K562 (cell line): ENCODE measurements around the gene BMAL1. TPM values are rescaled to one million over a fixed set of nuclear protein-coding genes. Genes with fewer than 3 reads are reported as not detected.

ENCODE experiments used
- ATAC-seq: fragments of 200-7000 bp; cut with Tn5 transposase; 3 replicates; pipeline ENCODE4 v1.9.1; 2020; ENCODE audit warnings: moderate library complexity
- BruUV-seq: library from RNA; stranded (reverse); fragments of 400-500 nt; replicated peaks from 2 replicates; lab custom pipeline; 2021; lab: Mats Ljungman, UMichigan
- CTCF ChIA-PET: fragments of 300-600 bp; formaldehyde crosslinking; extraction: SDS; loops from one replicate; lab custom pipeline; 2021; ENCODE audit warnings: low intra/inter-chr PET ratio; lab: Yijun Ruan, JAX
- POLR2A ChIA-PET: fragments of 300-600, 350-650 bp; sonication (Branson Sonifier 250); formaldehyde crosslinking; extraction: SDS; loops from one replicate; lab custom pipeline; 2021; ENCODE audit warnings: antibody characterized with exemption, inconsistent platforms; lab: Yijun Ruan, JAX
- DNase-seq, 4 experiments: peaks; one replicate each; pipeline versions ENCODE4 v3.0.0 to v3.0.0-alpha.2; 2011 to 2018; ENCODE audit warnings: low spot score in 3 of 4, mixed read lengths in 3 of 4; ENCODE audit errors: extremely low read depth in 1 of 4
- FAIRE-seq: peaks from 2 replicates; lab custom pipeline; 2011; peaks lifted over from hg19 to GRCh38; lab: Jason Lieb, UNC
- H2AFZ ChIP-seq: 2 replicates; pipeline ENCODE4 v1.6.0; 2011; ENCODE audit warnings: low read depth, low read length, control low read depth, inconsistent platforms
- H3K27ac ChIP-seq: fragments of 200-600 bp; 3 replicates; pipeline ENCODE4 v1.8.0; 2011; ENCODE audit warnings: low read depth, mild to moderate bottlenecking, control low read depth, inconsistent platforms, low read length, moderate library complexity, mixed read lengths; ENCODE audit errors: extremely low read depth
- H3K27me3 ChIP-seq, 2 experiments: fragments of 300-600 bp in 1 of 2; 2 replicates in 1 of 2; 3 replicates in 1 of 2; pipeline versions ENCODE4 v1.6.0 to v1.8.0; 2011; ENCODE audit warnings: inconsistent platforms in 2 of 2, low read length in 2 of 2, mild to moderate bottlenecking in 1 of 2, mixed read lengths in 1 of 2, moderate library complexity in 1 of 2; ENCODE audit not compliant: control insufficient read depth in 2 of 2, insufficient read depth in 2 of 2
- H3K36me3 ChIP-seq: fragments of 300-600 bp; 3 replicates; pipeline ENCODE4 v1.8.0; 2011; ENCODE audit warnings: mild to moderate bottlenecking, low read length, inconsistent platforms; ENCODE audit not compliant: control insufficient read depth, insufficient read depth
- H3K4me1 ChIP-seq, 2 experiments: fragments of 200-600 bp in 1 of 2; replicated peaks in 1 of 2; 2 replicates in 1 of 2; 3 replicates in 1 of 2; pipeline versions ENCODE4 v1.5.1 to v1.8.0; 2011; ENCODE audit warnings: inconsistent platforms in 2 of 2, low read length in 2 of 2, mild to moderate bottlenecking in 1 of 2, mixed read lengths in 1 of 2, moderate library complexity in 1 of 2; ENCODE audit not compliant: control insufficient read depth in 2 of 2, insufficient read depth in 2 of 2
- H3K4me2 ChIP-seq: 2 replicates; pipeline ENCODE4 v1.6.1; 2011; ENCODE audit warnings: low read length, control low read depth, inconsistent platforms, mixed read lengths; ENCODE audit not compliant: insufficient read depth
- H3K4me3 ChIP-seq: fragments of 200-600 bp; sonication (generic), shearing (Covaris generic); 2 replicates; pipeline ENCODE4 v1.5.1; 2016; ENCODE audit warnings: control low read depth, inconsistent platforms
- H3K79me2 ChIP-seq: fragments of 200-600 bp; 3 replicates; pipeline ENCODE4 v1.8.0; 2011; ENCODE audit warnings: low read length, inconsistent platforms; ENCODE audit not compliant: control insufficient read depth, insufficient read depth
- H3K9ac ChIP-seq, 2 experiments: 2 replicates each; pipeline versions ENCODE4 v1.6.0 to v1.6.1; 2011; ENCODE audit warnings: low read depth in 2 of 2, low read length in 2 of 2, control low read depth in 1 of 2, inconsistent platforms in 1 of 2, mild to moderate bottlenecking in 1 of 2, mixed read lengths in 1 of 2; ENCODE audit not compliant: insufficient read depth in 1 of 2
- H3K9me1 ChIP-seq: one replicate; pipeline ENCODE4 v1.6.0; 2011; ENCODE audit warnings: inconsistent platforms, mild to moderate bottlenecking, low read length, moderate library complexity; ENCODE audit not compliant: control insufficient read depth, insufficient read depth
- H3K9me3 ChIP-seq: replicated peaks from 2 replicates; pipeline ENCODE4 v1.5.1; 2011; ENCODE audit warnings: low read depth, low read length, inconsistent platforms; ENCODE audit not compliant: control insufficient read depth, insufficient read depth
- H4K20me1 ChIP-seq: replicated peaks from 2 replicates; pipeline ENCODE4 v1.6.1; 2011; ENCODE audit warnings: low read length, inconsistent platforms, mixed read lengths; ENCODE audit not compliant: control insufficient read depth, insufficient read depth
- ATF4 ChIP-seq: fragments of 450-650 bp; formaldehyde crosslinking; IDR thresholded peaks from 2 replicates; pipeline ENCODE4 v1.4.0; 2022; ENCODE audit warnings: mild to moderate bottlenecking, moderate library complexity
- FOXJ3 ChIP-seq: sonication (generic); formaldehyde crosslinking; IDR thresholded peaks from 2 replicates; pipeline ENCODE4 v1.4.0; 2020; ENCODE audit warnings: mild to moderate bottlenecking, missing genetic modification reagents
- HDAC1 ChIP-seq, 2 experiments: fragments of 450-650 bp; IDR thresholded peaks; 2 replicates each; pipeline ENCODE4 v1.6.1; 2016 to 2017; ENCODE audit warnings: inconsistent platforms in 1 of 2, mild to moderate bottlenecking in 1 of 2, moderate library complexity in 1 of 2
- HIVEP1 ChIP-seq: fragments of 250-450 bp; sonication (Bioruptor Pico); IDR thresholded peaks from 2 replicates; pipeline ENCODE4 v1.4.0; 2020; ENCODE audit warnings: mild to moderate bottlenecking
- NBN ChIP-seq: fragments of 450-650 bp; IDR thresholded peaks from 2 replicates; pipeline ENCODE4 v1.6.1; 2016; ENCODE audit warnings: low read depth, mild to moderate bottlenecking
- PTRF ChIP-seq: fragments of 450-650 bp; IDR thresholded peaks from 2 replicates; pipeline ENCODE4 v1.6.1; 2016; ENCODE audit warnings: mild to moderate bottlenecking, missing genetic modification characterization, missing compliant biosample characterization
- RFX7 ChIP-seq: fragments of 250-450 bp; sonication (Bioruptor Pico); IDR thresholded peaks from 2 replicates; pipeline ENCODE4 v1.5.1; 2021; ENCODE audit warnings: mild to moderate bottlenecking
- WGBS: fragments of 100-300 bp; shearing (Covaris generic); methylation state at CpG from one replicate; pipeline ENCODE4 v1.1.6; 2016; ENCODE audit warnings: low coverage, mixed read lengths; ENCODE audit not compliant: insufficient coverage; ENCODE audit errors: missing lambda C conversion rate; 5-methylcytosine and 5-hydroxymethylcytosine counted together
- in situ Hi-C: fragments of 300-500 bp; cut with MboI; formaldehyde crosslinking; loops from 4 replicates; pipeline ENCODE4 v1.15.0; 2018; ENCODE audit warnings: inconsistent platforms, mixed read lengths
- intact Hi-C: fragments of 100-400 bp; cut with micrococcal nuclease; formaldehyde crosslinking; loops from 2 replicates; pipeline ENCODE4 v1.14.2; 2022
- polyA plus RNA-seq, 8 experiments: library from polyadenylated mRNA; depleted of rRNA in 4 of 8; stranded (reverse) in 5 of 8; unstranded in 3 of 8; fragments of >200 nt; fragmentation: Nextera tagmentation in 2 of 8; fragmentation: Illumina TruSeq in 1 of 8; extraction: Ambion mirVana in 2 of 8; extraction: Trizol in 1 of 8; gene quantifications; 2 replicates each; pipeline versions ENCODE4 v1.2.1 to v1.2.3, GENCODE V29; 2011 to 2014; ENCODE audit warnings: inconsistent platforms in 1 of 8, missing spikeins in 1 of 8
- total RNA-seq, 7 experiments: library from RNA; depleted of rRNA in 6 of 7; stranded (reverse); fragments of >200 nt in 6 of 7; fragmentation: Illumina TruSeq in 2 of 7; extraction: Trizol in 2 of 7; gene quantifications; 2 replicates each; pipeline versions ENCODE4 v1.2.1 to v1.2.3, GENCODE V29; 2011 to 2021; ENCODE audit warnings: low replicate concordance in 1 of 7
- TF ChIP-seq, protein P1 (sequence below), 2 experiments: fragments of 250-450 bp in 1 of 2; fragments of 450-650 bp in 1 of 2; sonication (Bioruptor Pico) in 1 of 2; IDR thresholded peaks; 2 replicates each; pipeline versions ENCODE4 v1.6.1 to v1.8.0; 2016 to 2021; ENCODE audit warnings: mild to moderate bottlenecking in 2 of 2, moderate library complexity in 2 of 2, missing compliant biosample characterization in 1 of 2, missing genetic modification characterization in 1 of 2
- TF ChIP-seq, protein P2 (sequence below): fragments of 450-650 bp; IDR thresholded peaks from 2 replicates; pipeline ENCODE4 v1.7.0; 2016; ENCODE audit warnings: borderline replicate concordance

Gene BMAL1
- total and polyA plus RNA-seq, 9 of the 15 experiments (the other 6 are each of a cell fraction or from before 2014, with no cell fraction given), result 0.14 to 2.4 (median 0.64) TPM

DNA sequence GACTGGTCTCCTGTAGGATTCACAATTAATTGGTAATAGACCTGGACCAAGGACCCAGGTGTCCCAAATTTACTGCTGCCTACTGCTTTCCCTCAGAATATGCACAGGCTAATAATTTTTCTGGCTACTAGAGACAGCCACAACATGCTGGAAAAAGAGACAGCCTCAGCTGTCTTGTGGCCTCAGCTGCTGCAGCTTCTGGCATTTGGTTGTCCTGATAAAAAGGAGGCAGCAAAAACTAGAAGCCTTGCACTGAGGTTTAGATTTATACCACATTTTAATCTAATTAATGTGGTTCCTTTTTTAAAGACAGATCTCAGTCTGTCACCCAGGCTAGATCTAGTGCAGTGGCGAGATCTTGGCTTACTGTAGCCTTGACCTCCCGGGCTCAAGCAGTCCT lies 95.6 kb downstream of the BMAL1 start:
- H2AFZ ChIP-seq, result no peak overlapping the region
- H4K20me1 ChIP-seq, result no peaks in the 10 kb centered on the region
- no peak for ATAC-seq
- H3K79me2 ChIP-seq, result no peaks in the 10 kb centered on the region
- intact Hi-C loops, result no loop called here
- no TSS peak for BruUV-seq
- no peaks in the 10 kb centered on the region for H3K36me3 ChIP-seq
- no peak overlapping the region for H3K4me3 ChIP-seq
- POLR2A ChIA-PET, result interaction anchor here (0.8 to 1.1 kb wide), 2 partner anchors 12 to 686 kb away, joined by 3 read pairs; no protein-coding TSS in a partner anchor
- H3K9me1 ChIP-seq, result no peaks in the 10 kb centered on the region
- in situ Hi-C loops, result no loop called here
- no peak for DNase-seq
- FAIRE-seq, result no peak
- H3K4me1 ChIP-seq, result no peaks in the 10 kb centered on the region
- H3K27ac ChIP-seq, result no peak overlapping the region
- no peak for TF ChIP-seq NBN
- no peak for TF ChIP-seq RFX7 (CRISPR knock-in tag)
- TF ChIP-seq, protein P1, sequence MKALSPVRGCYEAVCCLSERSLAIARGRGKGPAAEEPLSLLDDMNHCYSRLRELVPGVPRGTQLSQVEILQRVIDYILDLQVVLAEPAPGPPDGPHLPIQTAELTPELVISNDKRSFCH (CRISPR knock-in tag; IDR thresholded peaks at IDR 0.05), result no peak
- TF ChIP-seq, protein P1 (tag; IDR thresholded peaks at IDR 0.05), result no peak
- no peak for TF ChIP-seq HIVEP1 (CRISPR knock-in tag)
- no peak for TF ChIP-seq HDAC1 (IDR thresholded peaks at IDR 0.05)
- no peak for TF ChIP-seq PTRF (tag)
- no peak for TF ChIP-seq ATF4 (CRISPR knock-in tag)
- TF ChIP-seq, protein P2, sequence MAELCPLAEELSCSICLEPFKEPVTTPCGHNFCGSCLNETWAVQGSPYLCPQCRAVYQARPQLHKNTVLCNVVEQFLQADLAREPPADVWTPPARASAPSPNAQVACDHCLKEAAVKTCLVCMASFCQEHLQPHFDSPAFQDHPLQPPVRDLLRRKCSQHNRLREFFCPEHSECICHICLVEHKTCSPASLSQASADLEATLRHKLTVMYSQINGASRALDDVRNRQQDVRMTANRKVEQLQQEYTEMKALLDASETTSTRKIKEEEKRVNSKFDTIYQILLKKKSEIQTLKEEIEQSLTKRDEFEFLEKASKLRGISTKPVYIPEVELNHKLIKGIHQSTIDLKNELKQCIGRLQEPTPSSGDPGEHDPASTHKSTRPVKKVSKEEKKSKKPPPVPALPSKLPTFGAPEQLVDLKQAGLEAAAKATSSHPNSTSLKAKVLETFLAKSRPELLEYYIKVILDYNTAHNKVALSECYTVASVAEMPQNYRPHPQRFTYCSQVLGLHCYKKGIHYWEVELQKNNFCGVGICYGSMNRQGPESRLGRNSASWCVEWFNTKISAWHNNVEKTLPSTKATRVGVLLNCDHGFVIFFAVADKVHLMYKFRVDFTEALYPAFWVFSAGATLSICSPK, result no peak
- no peak for TF ChIP-seq FOXJ3 (CRISPR knock-in tag)
- H3K9ac ChIP-seq, result no peak overlapping the region
- 5% methylated on average over 2 of the region's 2 CpGs for WGBS
- H3K9me3 ChIP-seq, result no peaks in the 10 kb centered on the region
- no peak overlapping the region for H3K4me2 ChIP-seq
- CTCF ChIA-PET, result no interaction called here
- peaks cover 0 to 18% of the 10 kb centered on the region in 2 experiments; a peak in 3 of 5 replicates for H3K27me3 ChIP-seq
